KMS-11 (cell line): ENCODE results near the gene MAST3.

ENCODE experiments used
- H2AFZ ChIP-seq: fragments of 200-600 bp; sonication (generic); 2 replicates; pipeline ENCODE4 v1.6.1; 2016; ENCODE audit warnings: antibody characterized with exemption, mixed run types, low read depth
- H3K27ac ChIP-seq: fragments of 200-600 bp; sonication (generic); 2 replicates; pipeline ENCODE4 v1.6.1; 2016; ENCODE audit warnings: mild to moderate bottlenecking, mixed run types
- H3K27me3 ChIP-seq: fragments of 200-600 bp; sonication (generic); 2 replicates; pipeline ENCODE4 v1.6.1; 2017; ENCODE audit warnings: mild to moderate bottlenecking, low read depth, mixed run types, moderate library complexity; ENCODE audit not compliant: insufficient read depth
- H3K36me3 ChIP-seq: fragments of 200-600 bp; sonication (generic); 2 replicates; pipeline ENCODE4 v1.6.1; 2017; ENCODE audit warnings: mild to moderate bottlenecking, mixed run types; ENCODE audit not compliant: insufficient read depth
- H3K4me1 ChIP-seq: fragments of 200-600 bp; sonication (generic); 2 replicates; pipeline ENCODE4 v1.6.1; 2016; ENCODE audit warnings: mild to moderate bottlenecking, low read depth, mixed run types; ENCODE audit not compliant: poor library complexity, severe bottlenecking
- H3K4me2 ChIP-seq: fragments of 200-600 bp; sonication (generic); 2 replicates; pipeline ENCODE4 v1.7.0; 2016; ENCODE audit warnings: mild to moderate bottlenecking, mixed run types
- H3K4me3 ChIP-seq: fragments of 200-600 bp; sonication (generic); IDR thresholded peaks from 2 replicates; pipeline ENCODE4 v1.6.1; 2017; ENCODE audit warnings: low read depth, low read length, mixed read lengths; ENCODE audit not compliant: insufficient read depth
- H3K79me2 ChIP-seq: fragments of 200-600 bp; sonication (generic); 2 replicates; pipeline ENCODE4 v1.6.1; 2016; ENCODE audit warnings: low read depth, mixed run types; ENCODE audit not compliant: insufficient read depth
- H3K9ac ChIP-seq: fragments of 200-600 bp; sonication (generic); 2 replicates; pipeline ENCODE4 v1.6.1; 2016; ENCODE audit warnings: mild to moderate bottlenecking, mixed run types
- H4K20me1 ChIP-seq: fragments of 200-600 bp; sonication (generic); 2 replicates; pipeline ENCODE4 v1.6.1; 2016; ENCODE audit warnings: mild to moderate bottlenecking, mixed run types; ENCODE audit not compliant: insufficient read depth
- TF ChIP-seq, protein P1 (sequence below): fragments of 200-600 bp; sonication (generic); conservative IDR thresholded peaks from 2 replicates; pipeline ENCODE4 v1.6.1; 2017; ENCODE audit warnings: low read depth, mild to moderate bottlenecking, antibody characterized with exemption, low read length, moderate library complexity, mixed read lengths

Gene MAST3

DNA sequence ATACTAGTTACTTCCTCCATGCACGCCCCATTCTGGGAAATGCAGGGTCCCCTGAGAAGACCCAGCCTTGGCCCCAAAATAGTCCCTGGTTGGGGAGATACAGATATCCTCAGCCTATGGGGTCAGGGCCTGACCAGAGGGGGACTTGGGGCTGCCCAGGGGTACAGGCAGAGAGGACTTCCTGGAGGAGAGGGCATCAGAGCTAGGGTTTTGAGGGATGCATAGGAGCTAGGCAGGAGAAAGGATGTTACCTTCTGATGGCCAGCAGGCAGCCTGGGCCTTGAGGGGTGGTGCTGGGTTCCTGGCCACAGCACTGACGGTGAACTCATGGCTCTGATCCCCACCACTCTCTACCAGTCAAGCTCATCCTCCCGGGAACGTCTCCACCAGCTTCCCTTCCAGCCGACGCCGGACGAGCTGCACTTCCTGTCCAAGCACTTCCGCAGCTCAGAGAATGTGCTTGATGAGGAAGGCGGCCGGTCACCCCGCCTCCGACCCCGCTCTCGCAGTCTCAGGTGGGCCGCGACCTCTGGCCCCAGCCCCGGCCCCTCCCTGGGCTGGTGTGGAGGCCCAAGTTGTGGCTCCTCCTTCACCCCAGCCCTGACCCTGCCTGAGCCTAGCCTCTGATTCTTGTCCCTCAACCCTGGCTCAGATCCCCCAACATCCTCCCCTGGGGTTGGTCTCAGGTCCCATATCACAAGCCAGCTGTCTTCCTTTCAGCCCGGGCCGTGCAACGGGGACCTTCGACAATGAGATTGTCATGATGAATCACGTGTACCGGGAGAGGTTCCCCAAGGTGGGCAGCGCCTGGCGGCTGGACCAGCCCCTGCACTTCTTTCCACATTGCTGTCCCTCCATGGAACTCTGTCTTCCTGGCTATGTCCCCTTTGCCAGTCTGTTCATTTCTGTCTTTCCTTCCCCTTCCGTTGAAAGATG lies 25.6 kb downstream of the MAST3 start:
- no peak overlapping the region for H3K4me2 ChIP-seq
- H3K36me3 ChIP-seq, result no peaks in the 10 kb centered on the region
- TF ChIP-seq, protein P1, sequence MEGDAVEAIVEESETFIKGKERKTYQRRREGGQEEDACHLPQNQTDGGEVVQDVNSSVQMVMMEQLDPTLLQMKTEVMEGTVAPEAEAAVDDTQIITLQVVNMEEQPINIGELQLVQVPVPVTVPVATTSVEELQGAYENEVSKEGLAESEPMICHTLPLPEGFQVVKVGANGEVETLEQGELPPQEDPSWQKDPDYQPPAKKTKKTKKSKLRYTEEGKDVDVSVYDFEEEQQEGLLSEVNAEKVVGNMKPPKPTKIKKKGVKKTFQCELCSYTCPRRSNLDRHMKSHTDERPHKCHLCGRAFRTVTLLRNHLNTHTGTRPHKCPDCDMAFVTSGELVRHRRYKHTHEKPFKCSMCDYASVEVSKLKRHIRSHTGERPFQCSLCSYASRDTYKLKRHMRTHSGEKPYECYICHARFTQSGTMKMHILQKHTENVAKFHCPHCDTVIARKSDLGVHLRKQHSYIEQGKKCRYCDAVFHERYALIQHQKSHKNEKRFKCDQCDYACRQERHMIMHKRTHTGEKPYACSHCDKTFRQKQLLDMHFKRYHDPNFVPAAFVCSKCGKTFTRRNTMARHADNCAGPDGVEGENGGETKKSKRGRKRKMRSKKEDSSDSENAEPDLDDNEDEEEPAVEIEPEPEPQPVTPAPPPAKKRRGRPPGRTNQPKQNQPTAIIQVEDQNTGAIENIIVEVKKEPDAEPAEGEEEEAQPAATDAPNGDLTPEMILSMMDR, result no peak
- H3K4me1 ChIP-seq, result peaks cover 33% of the 10 kb centered on the region
- no peaks in the 10 kb centered on the region for H4K20me1 ChIP-seq
- H3K27ac ChIP-seq, result no peak overlapping the region
- no peaks in the 10 kb centered on the region for H3K27me3 ChIP-seq
- no peaks in the 10 kb centered on the region for H3K79me2 ChIP-seq
- no peak overlapping the region for H3K9ac ChIP-seq
- no peak overlapping the region for H3K4me3 ChIP-seq
- no peak overlapping the region for H2AFZ ChIP-seq

DNA sequence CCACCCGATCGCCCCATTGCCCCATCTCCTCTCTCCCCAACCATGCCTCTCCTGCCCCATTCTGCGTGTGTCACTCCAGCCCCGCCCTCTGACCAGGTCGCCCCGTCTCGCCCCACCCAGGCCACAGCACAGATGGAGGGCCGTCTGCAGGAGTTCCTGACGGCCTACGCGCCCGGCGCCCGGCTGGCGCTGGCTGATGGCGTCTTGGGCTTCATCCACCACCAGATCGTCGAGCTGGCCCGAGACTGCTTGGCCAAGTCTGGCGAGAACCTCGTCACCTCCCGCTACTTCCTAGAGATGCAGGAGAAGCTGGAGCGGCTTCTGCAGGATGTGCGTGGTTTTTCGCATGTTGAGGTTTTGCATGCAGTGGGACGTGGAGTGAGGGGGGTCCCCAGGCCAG lies 26.2 kb downstream of the MAST3 start:
- Histone ChIP-seq H4K20me1 (no peaks in the 10 kb centered on the region), H2AFZ (no peak overlapping the region), H3K36me3 (no peaks in the 10 kb centered on the region), H3K79me2 (no peaks in the 10 kb centered on the region), H3K9ac (no peak overlapping the region), H3K4me1 (peaks cover 32% of the 10 kb centered on the region), H3K27ac (no peak overlapping the region), H3K4me3 (no peak overlapping the region), H3K27me3 (no peaks in the 10 kb centered on the region), H3K4me2 (no peak overlapping the region)
- TF ChIP-seq, protein P1, result no peak

DNA sequence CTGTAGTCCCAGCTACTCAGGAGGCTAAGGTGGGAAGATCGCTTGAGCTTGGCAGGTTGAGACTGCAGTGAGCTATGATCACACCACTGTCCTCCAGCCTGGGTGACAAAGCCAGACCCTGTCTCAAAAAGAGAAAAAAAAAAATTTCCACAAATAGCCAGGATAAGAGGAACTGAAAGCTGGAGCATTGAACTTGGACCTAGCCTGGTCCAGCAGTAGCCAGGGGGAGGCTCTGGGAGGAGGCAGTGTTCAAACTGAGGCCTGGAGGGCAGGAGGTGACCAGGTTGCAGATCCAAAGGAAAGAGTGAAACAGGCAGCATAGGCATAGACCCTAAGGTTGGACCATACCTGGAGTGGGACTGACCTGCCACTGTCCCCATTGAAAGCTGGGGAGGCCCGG lies 28.5 kb downstream of the MAST3 start:
- no peaks in the 10 kb centered on the region for H4K20me1 ChIP-seq
- TF ChIP-seq, protein P1, result no peak

DNA sequence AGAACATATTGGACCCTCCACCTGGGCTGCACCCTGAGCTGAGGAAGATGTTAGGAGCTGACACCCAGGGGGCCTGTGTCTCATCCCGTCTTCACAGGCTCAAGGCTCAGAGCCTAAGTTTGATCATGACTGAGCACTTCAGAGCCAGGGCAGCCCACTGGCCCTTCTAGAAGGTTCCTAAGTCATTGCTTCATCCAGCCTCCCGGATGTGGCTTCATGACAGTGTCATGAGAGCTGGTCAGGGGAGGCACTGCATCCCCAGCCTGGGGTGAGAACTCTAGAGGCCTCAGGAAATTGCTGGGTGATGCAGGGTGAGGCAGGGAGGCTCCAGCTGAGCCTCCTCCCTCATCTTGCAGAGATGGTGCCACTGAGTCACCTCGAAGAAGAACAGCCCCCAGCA lies 30.5 kb downstream of the MAST3 start:
- Histone ChIP-seq H3K4me1 (peaks cover 15% of the 10 kb centered on the region), H3K9ac (no peak overlapping the region), H4K20me1 (no peaks in the 10 kb centered on the region), H2AFZ (no peak overlapping the region), H3K4me2 (no peak overlapping the region), H3K27ac (no peak overlapping the region; the same call in 1 of the 2 replicates), H3K79me2 (no peaks in the 10 kb centered on the region), H3K27me3 (no peaks in the 10 kb centered on the region), H3K4me3 (no peak overlapping the region), H3K36me3 (no peaks in the 10 kb centered on the region)
- TF ChIP-seq, protein P1, result no peak

More for the DNA sequence above, 28.5 kb downstream of the MAST3 start:
- no peaks in the 10 kb centered on the region for H3K79me2 ChIP-seq
- no peak overlapping the region for H3K27ac ChIP-seq
- no peak overlapping the region for H2AFZ ChIP-seq
- no peak overlapping the region for H3K4me3 ChIP-seq
- H3K4me1 ChIP-seq, result peaks cover 15% of the 10 kb centered on the region
- H3K9ac ChIP-seq, result no peak overlapping the region
- no peaks in the 10 kb centered on the region for H3K27me3 ChIP-seq
- H3K36me3 ChIP-seq, result no peaks in the 10 kb centered on the region
- H3K4me2 ChIP-seq, result no peak overlapping the region
